ENCODE results near the gene C1QL2. TPM values are rescaled to one million over a fixed set of nuclear protein-coding genes. Genes with fewer than 3 reads are reported as not detected.

C1QL2 gene
- total RNA-seq, 2 donors from 2014 or later, result not detected

Other genes starting within 250 kb of the C1QL2 start
- gene MARCO, start 216.6 kb downstream of the C1QL2 start, total RNA-seq, result not detected
- under 1 TPM in 1 of 2 donors, not detected in 1; 0.17 TPM for gene STEAP3, start 65.1 kb upstream of the C1QL2 start, total RNA-seq
- 10 to 100 TPM; 13.1 to 15.3 TPM for gene C2orf76, start 208.1 kb upstream of the C1QL2 start, total RNA-seq
- 10 to 100 TPM; 58.7 to 80.6 TPM for gene DBI, start 208.2 kb upstream of the C1QL2 start, total RNA-seq